Measurements from ENCODE around the gene G0S2.
"Not testable (repeated sequence)": the region's sequence is repeated elsewhere in the genome, so short reads cannot be mapped to it uniquely, and the experiment has no call there.

The G0S2 gene

DNA sequence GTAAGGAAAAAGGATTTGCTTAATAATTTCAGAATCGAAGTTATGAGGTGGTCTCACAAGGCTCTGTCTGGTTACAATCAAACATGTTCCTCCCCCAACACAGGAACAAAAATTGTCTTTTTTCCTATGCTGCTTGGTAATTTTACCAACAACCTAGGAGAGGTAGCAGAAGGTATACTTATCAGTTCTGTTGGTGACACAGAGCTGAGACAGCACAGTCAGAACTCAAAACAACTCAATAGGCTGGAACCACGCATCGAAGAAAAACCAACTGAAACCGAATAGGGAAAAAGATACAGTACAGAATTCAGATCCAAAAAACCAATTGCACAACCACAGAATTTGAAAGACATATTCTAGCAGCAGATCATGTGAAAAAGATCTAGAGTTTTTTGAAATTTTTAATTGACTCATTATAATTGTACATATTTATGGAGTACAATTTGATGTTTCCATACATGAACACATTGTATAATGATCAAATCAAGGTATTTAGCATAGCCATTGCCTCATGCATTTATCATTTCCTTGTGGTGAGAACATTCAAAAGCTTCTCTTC lies 3.8 kb downstream of the G0S2 start:
- no peak for DNase-seq (ENCODE audit: low read depth in 2 of 2)

DNA sequence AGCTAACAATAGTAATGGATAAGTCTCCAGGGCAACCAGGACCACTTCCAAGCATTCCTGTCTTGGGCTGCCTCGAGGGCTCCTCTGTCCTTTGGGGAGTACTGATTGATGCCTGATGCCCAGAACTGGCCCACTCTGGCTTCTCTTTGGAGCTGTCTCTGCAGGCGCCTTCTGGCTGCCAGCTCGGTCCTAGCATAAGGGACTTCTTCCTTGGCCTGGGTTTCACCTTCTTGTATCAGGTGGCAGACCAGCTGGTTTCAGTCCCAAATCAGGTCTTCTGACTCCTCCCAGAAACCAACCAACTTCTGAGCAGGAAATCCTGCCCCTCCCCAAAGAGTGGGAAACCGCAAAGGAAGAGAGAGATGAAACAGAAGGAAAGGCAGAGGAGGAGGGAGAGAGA lies 10.6 kb downstream of the G0S2 start:
- DNase-seq (ENCODE audit: low read depth in 2 of 2) = no peak

- DNase-seq (ENCODE audit: low read depth in 2 of 2) = no peak
Observed at GRCh38 chr1:209686322-209686721, 11.1 kb downstream of the G0S2 start.

DNA sequence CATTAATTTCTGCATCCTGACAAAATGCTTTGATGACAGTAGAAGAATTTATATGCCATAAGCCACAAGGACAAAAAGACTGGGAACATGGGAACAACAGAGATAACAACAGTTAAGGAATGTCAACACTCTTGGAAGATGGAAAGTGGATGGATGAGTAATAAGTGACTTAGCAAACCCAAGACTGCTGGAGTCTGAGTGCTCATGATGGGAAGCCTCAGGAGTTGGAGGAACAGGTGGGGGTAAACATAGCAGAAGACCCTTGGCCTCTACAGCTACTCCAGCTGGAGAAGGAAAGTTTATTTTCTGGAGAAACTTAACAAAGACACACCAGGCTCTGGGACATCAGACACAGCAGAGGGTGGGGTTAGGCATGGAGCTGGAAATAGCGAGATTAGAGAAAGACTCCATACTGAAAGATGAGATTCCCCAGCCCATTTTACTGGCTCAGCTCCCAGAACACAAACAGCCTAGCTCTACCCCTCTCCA lies 13.6 kb downstream of the G0S2 start:
- no peak for DNase-seq (ENCODE audit: low read depth in 2 of 2)

DNA sequence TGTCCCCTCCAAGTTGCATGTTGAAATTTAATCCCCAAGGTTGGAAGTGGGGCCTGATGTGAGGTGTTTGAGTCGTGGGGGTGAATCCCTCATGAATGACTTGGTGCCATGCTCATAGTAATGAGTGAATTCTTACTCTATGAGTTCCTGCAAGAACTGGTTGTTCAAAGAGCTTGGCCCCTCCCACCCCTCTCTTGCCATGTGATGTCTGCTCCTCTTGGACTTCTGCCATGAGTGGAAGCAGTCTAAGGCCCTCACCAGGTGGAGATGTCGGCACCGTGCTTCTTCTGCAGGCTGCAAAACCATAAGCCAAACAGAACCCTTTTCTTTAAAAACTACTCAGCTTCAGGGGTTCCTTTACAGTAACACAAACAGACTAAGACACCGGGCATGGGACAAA lies 14.3 kb downstream of the G0S2 start:
- no peak for DNase-seq (ENCODE audit: low read depth in 2 of 2)

GRCh38 chr1:209691237-209691636 lies 16.0 kb downstream of the G0S2 start:
- DNase-seq (ENCODE audit: low read depth in 2 of 2) = no peak

DNA sequence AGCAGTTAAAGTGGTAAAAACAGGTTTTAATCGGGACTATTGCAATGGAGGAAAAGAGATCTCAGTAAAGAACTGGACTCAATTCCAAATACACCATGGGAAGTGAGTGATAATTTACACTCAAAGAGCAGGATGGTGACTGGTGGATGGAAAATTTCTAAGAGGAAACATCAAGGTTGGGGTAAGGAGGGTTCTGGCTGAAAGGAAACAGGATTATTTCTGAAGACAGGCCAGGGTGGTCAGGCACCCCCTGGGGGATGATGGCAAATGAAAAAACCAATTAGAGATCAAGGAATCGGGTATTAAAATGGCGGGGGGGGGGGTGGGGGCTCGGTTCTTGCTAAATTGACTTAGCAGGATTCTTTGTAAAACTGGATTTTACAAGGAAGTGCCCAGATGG lies 17.1 kb downstream of the G0S2 start:
- no peak for DNase-seq (ENCODE audit: low read depth in 2 of 2)

DNA sequence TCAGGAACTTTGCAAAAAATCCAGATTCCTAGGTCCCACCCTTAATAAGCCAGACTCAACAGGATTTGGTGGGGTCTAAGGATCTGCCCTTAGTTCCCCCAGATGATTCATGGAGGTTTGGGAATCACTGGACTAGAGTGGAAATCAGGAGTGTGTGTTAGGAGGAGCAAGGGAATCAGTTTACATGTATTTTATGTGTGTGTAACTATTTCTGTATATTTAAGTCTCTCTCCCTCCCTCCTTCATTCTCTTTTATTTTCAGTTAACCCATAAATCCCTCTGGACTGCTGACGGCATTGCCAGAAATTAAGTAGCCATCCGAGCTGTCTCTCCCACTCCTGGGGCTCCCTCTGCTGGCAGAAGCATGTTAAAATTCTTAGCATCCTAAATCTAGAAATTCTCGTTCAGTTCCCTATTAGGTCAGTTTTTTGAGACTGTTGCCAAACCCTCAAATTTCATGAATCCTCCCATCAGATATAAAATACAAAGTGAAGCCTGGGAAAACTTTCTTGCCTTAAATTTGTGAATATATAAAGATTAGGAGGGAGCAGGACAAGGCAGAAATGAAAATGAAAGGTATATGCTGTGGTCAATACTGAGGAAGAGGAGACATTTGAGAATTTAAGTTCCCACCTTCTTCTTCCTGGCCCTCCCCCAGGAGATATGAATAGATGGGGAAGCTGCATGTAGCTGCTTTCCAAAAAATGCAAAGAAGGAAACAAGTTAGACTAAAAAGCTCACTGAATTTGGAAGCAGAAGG lies 17.7 kb downstream of the G0S2 start:
- DNase-seq (ENCODE audit: low read depth in 2 of 2) = peak; percentile 30 to 41

- DNase-seq (ENCODE audit: low read depth in 2 of 2) = no peak
Observed at GRCh38 chr1:209696673-209697072, 21.5 kb downstream of the G0S2 start.

- no peak for DNase-seq (ENCODE audit: low read depth in 2 of 2)
Observed at GRCh38 chr1:209697126-209697525, 21.9 kb downstream of the G0S2 start.

DNA sequence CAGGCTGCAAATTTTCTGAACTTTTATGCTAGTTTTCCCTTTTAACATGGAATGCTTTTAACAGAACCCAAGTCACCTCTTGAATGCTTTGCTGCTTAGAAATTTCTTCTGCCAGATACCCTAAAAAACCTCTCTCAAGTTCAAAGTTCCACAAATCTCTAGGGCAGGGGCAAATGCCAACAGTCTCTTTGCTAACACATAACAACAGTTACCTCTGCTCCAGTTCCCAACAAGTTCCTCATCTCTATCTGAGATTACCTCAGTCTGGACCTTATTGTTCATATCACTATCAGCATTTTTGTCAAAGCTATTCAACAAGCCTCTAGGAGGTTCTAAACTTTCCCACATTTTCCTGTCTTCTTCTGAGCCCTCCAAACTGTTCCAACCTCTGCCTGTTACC lies 25.5 kb downstream of the G0S2 start:
- DNase-seq (ENCODE audit: low read depth in 2 of 2) = not testable (repeated sequence)

DNA sequence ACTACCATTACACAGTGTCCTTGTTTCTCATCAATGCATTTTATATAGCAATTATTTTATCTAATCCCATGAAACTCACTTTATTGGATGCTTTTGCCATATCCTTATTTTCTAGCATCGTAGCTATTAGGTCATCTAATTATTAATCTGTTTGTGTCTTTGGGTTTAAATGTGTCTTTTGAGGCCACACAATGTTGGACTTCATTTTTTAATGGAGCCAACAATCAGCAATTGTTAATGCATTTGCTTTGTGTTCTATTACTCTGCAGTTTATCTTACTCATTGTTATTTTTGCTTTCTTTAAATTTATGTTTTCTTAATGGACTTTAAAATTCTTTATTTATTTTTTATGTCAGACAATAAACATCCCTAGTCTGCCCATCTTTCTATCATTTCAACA lies 27.6 kb downstream of the G0S2 start:
- DNase-seq (ENCODE audit: low read depth in 2 of 2) = no peak

DNA sequence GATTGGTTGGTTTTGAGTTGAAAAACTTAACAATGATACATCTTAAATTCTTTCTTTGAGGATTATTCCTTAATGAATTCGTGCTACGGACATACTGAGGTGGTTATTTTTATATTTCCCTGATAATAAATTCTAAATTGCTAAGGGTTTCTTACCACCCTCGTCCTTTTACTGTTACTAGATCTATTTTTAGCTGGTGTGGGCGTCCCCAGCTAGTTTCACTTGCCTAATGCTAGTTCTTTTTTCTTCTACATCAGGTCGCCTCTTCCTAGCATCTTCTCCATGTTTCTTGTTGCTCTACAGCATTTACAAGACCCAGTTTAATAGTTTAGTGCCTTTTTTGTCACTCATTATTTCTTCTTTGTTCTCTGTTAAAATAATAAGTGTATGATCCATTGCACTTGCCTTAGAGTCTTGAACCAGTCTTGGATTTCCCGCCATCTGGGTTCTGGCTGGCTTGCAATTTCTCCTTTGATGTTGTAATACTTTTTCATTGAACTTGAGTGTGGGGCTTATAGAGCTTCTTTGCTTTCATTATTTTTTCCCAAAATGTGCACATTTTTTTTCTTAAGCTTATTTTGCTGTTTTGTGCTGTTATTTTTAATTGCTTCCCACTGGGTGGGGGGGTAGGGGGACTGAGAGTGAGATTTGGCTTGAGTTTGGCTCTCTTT lies 28.8 kb downstream of the G0S2 start:
- DNase-seq (ENCODE audit: low read depth in 2 of 2) = no peak

GRCh38 chr1:209704584-209704983 lies 29.4 kb downstream of the G0S2 start, which contains the start of gene HSD11B1:
Gene HSD11B1 (plus strand): TSS chr1:209704846. CDS start chr1:209704943, 97 bp downstream.
- no peak for DNase-seq (ENCODE audit: low read depth in 2 of 2)

DNA sequence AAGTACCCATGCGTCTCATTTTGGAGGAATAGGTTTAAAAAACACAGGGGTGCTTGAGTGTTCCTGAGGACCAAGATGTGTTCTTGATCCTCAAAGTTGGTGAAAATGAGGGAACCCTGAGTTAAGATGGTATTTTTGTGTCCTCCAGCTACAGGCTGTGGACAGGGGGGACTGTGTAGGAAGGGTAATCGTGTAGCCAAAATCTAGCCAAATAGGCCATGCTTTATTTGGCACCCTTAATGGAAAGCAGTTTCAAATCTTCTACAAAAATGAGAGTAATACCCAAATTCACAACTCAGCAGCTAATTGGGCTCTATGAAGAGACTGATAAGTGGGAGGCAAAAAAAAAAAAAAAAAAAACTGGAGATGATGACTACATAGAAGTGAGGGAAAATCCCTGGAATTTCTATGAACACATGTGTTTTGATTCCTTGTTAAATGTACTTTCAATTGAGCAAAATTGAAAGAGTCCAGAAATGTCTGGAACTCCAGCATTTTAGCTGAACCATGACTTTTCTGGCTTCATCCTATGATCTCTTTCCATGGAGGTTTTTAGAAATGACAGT lies 29.9 kb downstream of the G0S2 start:
- DNase-seq (ENCODE audit: low read depth in 2 of 2) = no peak

DNA sequence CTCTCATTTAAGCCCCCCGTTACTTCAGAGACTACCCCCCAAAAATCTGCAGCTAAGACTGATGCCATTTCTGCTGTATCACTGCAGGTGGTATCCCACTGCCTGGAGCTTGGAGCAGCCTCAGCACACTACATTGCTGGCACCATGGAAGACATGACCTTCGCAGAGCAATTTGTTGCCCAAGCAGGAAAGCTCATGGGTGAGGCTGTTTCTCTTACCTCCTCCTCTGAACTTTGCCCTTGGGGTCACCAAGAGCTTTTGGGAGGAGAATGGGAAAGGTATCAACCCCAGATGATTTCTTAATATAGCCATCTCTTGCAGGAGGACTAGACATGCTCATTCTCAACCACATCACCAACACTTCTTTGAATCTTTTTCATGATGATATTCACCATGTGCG lies 31.4 kb downstream of the G0S2 start:
- DNase-seq (ENCODE audit: low read depth in 2 of 2) = no peak

DNA sequence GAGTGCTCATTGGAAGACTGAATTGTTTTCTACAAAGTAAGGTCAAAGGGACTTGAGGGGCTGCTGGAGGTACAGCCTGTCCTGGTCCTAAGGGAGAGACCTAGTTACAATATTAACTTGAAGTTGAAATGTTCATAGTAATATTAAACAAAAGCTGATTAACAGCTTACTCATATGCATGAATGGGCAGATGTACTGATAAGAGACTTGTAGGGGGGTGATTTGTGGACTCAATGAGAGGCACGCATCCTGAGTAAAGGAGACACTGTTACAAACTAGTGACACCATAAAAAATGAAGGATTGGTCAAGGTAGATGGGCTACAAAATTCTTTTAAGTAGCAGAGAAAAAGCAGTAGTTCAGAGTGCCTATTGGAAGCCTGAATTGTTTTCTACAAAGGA lies 32.1 kb downstream of the G0S2 start:
- no peak for DNase-seq (ENCODE audit: low read depth in 2 of 2)

GRCh38 chr1:209708297-209708696 lies 33.1 kb downstream of the G0S2 start:
- DNase-seq (ENCODE audit: low read depth in 2 of 2) = no peak

GRCh38 chr1:209710093-209710492 lies 34.9 kb downstream of the G0S2 start:
- DNase-seq (ENCODE audit: low read depth in 2 of 2) = no peak

DNA sequence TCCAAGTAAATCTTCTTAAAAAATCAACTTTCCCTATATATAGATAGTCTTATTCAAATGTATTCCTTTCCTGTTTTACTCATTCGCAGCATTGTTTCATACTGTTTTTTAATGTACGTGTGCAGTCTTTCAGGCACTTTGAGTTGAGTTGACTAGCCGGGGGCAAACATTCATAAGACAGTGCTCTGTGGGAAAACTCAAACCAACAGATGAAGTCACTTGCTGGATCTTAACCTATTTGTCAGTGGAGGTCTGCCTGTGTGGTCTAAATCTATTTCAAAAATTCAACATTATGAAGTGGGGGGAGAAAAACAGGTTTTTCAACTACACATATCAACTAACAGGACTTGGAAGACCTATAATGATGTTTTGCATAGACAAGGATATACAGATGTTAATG lies 35.6 kb downstream of the G0S2 start:
- no peak for DNase-seq (ENCODE audit: low read depth in 2 of 2)

- DNase-seq (ENCODE audit: low read depth in 2 of 2) = no peak
Observed at GRCh38 chr1:209714338-209714737, 39.1 kb downstream of the G0S2 start.

- no peak for DNase-seq (ENCODE audit: low read depth in 2 of 2)
Observed at GRCh38 chr1:209715314-209715713, 40.1 kb downstream of the G0S2 start.

DNA sequence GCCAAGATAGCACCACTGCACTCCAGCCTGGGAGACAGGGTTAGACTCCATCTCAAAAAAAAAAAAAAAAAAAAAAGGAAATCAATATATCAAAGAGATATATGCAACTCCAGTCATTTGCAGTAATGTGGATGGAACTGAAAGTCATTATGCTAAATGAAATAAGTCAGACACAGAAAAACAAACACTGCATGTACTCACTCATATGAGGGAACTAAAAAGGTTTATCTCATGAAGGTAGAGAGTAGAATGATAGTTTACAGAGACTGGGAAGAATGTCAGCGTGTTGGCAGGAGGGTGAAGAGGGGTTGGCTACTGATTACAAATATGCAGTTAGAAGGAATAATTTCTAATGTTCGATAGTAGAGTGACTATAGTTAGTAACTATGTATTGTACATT lies 42.6 kb downstream of the G0S2 start:
- DNase-seq (ENCODE audit: low read depth in 2 of 2) = no peak
